SU-DHL-6 (cell line): ENCODE data around the gene SLC6A12.

Experiments used
- EZH2phosphoT487 ChIP-seq: fragments of 200-600 bp; sonication (generic), shearing (Covaris generic); conservative IDR thresholded peaks from 2 replicates; pipeline ENCODE4 v1.6.1; 2018; ENCODE audit warnings: mild to moderate bottlenecking, antibody characterized with exemption, low read length, moderate library complexity, mixed read lengths
- TF ChIP-seq, protein P1 (sequence below): fragments of 200-600 bp; sonication (generic); IDR thresholded peaks from one replicate; pipeline ENCODE4 v1.5.1; 2017; ENCODE audit warnings: antibody characterized with exemption, mild to moderate bottlenecking, low read length, moderate library complexity; ENCODE audit not compliant: insufficient read depth, poor library complexity, severe bottlenecking

GRCh38 chr12:253116-253831 is 39.3 kb upstream of the SLC6A12 start:
- TF ChIP-seq, protein P1, sequence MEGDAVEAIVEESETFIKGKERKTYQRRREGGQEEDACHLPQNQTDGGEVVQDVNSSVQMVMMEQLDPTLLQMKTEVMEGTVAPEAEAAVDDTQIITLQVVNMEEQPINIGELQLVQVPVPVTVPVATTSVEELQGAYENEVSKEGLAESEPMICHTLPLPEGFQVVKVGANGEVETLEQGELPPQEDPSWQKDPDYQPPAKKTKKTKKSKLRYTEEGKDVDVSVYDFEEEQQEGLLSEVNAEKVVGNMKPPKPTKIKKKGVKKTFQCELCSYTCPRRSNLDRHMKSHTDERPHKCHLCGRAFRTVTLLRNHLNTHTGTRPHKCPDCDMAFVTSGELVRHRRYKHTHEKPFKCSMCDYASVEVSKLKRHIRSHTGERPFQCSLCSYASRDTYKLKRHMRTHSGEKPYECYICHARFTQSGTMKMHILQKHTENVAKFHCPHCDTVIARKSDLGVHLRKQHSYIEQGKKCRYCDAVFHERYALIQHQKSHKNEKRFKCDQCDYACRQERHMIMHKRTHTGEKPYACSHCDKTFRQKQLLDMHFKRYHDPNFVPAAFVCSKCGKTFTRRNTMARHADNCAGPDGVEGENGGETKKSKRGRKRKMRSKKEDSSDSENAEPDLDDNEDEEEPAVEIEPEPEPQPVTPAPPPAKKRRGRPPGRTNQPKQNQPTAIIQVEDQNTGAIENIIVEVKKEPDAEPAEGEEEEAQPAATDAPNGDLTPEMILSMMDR, result no peak
- no peak for TF ChIP-seq EZH2phosphoT487
